Measurements from ENCODE around the gene COPB1. TPM values are rescaled to one million over a fixed set of nuclear protein-coding genes. Genes with fewer than 3 reads are reported as not detected.

The COPB1 gene
- polyA plus RNA-seq, 4 donors, result 66.3 to 117 (median 89.8) TPM

DNA sequence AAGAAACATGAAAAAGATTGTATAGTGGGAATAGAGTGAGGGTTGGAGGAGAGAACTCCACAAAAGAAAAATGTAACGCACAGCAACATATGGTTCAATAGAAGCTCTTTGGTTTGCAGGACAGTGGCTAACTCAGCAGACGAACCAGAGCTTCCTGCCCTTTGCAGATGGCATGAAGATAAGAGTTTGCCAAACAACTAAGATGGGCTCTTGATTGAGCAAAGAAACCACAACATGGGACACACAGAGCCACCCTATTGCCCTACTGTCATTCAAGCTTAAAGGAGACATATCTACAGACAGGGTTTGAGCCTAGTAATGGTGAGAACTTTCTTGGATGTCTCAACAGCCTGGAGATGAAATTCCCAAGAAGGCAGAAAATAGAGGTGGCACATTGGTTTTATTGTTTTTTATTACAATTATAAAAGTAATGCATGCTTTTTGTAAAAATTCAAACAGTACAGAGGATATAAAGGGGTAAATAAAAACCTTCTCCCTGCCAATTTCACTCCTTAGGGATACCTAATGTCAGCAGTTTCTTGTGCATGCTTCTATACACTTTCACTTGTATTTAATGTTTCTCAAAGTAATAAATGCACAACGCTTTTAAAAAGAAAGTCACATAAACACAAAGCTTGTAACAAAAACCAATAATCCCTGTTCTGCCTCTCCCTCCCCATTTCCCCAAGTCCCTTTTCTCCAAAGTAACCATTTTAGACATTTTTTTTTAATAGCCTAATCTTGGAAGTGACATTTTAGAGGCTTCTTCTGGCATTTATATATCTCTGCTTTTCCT is 63.7 kb downstream of the COPB1 start:
- H3K4me1 ChIP-seq (ENCODE audit: control insufficient read depth in 3 of 3, insufficient read depth in 2 of 3, low read depth in 1 of 3, low read length in 2 of 3), result no peaks in the 10 kb centered on the region
- WGBS, 3 donors, result 69 to 74% (median 72%) methylated on average over 3 of the region's 3 CpGs
- H3K36me3 ChIP-seq (ENCODE audit: control insufficient read depth in 3 of 3, insufficient read depth in 2 of 3, low read depth in 1 of 3, low read length in 3 of 3), result no peaks in the 10 kb centered on the region
- no peaks in the 10 kb centered on the region for H3K9me3 ChIP-seq (ENCODE audit: control insufficient read depth in 2 of 2, insufficient read depth in 1 of 2, low read depth in 1 of 2, low read length in 1 of 2)
- DNase-seq (no peak), FAIRE-seq (no peak)
- H3K4me3 ChIP-seq (ENCODE audit: low read depth in 1 of 3, low read length in 3 of 3), result no peak overlapping the region
- H3K27ac ChIP-seq (ENCODE audit: low read depth in 1 of 3, low read length in 2 of 3), result no peak overlapping the region
- no peaks in the 10 kb centered on the region for H3K27me3 ChIP-seq (ENCODE audit: control insufficient read depth in 3 of 3, insufficient read depth in 3 of 3, low read length in 3 of 3)

- Histone ChIP-seq H3K4me3 (ENCODE audit: low read depth in 1 of 3, low read length in 3 of 3) (no peak overlapping the region), H3K27ac (ENCODE audit: low read depth in 1 of 3, low read length in 2 of 3) (no peak overlapping the region), H3K9me3 (ENCODE audit: control insufficient read depth in 2 of 2, insufficient read depth in 1 of 2, low read depth in 1 of 2, low read length in 1 of 2) (no peaks in the 10 kb centered on the region), H3K36me3 (ENCODE audit: control insufficient read depth in 3 of 3, insufficient read depth in 2 of 3, low read depth in 1 of 3, low read length in 3 of 3) (no peaks in the 10 kb centered on the region), H3K27me3 (ENCODE audit: control insufficient read depth in 3 of 3, insufficient read depth in 3 of 3, low read length in 3 of 3) (no peaks in the 10 kb centered on the region), H3K4me1 (ENCODE audit: control insufficient read depth in 3 of 3, insufficient read depth in 2 of 3, low read depth in 1 of 3, low read length in 2 of 3) (peaks cover 0 to 6% (median 0%) of the 10 kb centered on the region in 3 donors)
- DNase-seq (no peak), FAIRE-seq (no peak)
Observed at GRCh38 chr11:14425621-14426020, 74.0 kb downstream of the COPB1 start.

DNA sequence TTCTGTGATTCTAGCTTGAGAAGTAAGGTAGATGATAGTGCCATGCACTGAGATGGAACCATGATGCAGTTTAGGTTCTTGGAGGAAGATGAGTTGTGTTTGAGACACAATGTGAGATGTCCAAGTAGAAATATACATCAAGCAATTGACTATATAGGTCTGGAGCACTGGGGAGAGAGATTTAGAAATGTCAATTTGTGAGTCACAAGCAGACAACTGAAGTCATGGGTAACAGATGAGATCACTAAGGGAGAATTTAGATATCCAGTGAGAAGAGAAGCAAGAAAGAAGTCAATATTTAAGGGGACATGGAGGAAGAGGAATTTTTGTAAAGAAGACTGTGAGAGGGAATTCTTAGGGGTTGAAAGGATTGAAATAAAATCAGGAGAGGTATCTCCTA is 75.5 kb downstream of the COPB1 start:
- Histone ChIP-seq H3K4me1 (ENCODE audit: control insufficient read depth in 3 of 3, insufficient read depth in 2 of 3, low read depth in 1 of 3, low read length in 2 of 3) (peaks cover 0 to 6% (median 0%) of the 10 kb centered on the region in 3 donors), H3K9me3 (ENCODE audit: control insufficient read depth in 2 of 2, insufficient read depth in 1 of 2, low read depth in 1 of 2, low read length in 1 of 2) (no peaks in the 10 kb centered on the region), H3K4me3 (ENCODE audit: low read depth in 1 of 3, low read length in 3 of 3) (no peak overlapping the region), H3K27me3 (ENCODE audit: control insufficient read depth in 3 of 3, insufficient read depth in 3 of 3, low read length in 3 of 3) (no peaks in the 10 kb centered on the region), H3K27ac (ENCODE audit: low read depth in 1 of 3, low read length in 2 of 3) (no peak overlapping the region), H3K36me3 (ENCODE audit: control insufficient read depth in 3 of 3, insufficient read depth in 2 of 3, low read depth in 1 of 3, low read length in 3 of 3) (no peaks in the 10 kb centered on the region)
- DNase-seq, result no peak
- no peak for FAIRE-seq

DNA sequence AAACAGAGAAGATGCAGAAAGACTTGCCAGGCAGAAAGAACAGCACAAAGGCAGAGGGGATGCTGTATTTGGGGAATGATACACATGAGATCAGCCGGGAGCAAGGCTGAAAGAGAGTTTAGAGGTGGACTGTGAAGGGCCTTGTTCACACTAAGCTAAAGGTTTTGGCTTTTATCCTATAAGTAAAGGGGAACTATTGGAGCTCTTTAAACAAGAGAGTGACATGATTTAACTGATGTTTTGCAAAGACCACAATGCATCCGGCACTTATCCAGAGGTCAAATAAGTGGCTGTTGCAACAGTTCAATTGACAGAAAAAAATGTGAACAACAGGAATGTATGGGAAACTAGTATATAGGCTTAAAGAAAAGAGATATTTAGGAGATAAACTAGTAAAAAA is 76.0 kb downstream of the COPB1 start:
- no peak for FAIRE-seq
- Histone ChIP-seq H3K9me3 (ENCODE audit: control insufficient read depth in 2 of 2, insufficient read depth in 1 of 2, low read depth in 1 of 2, low read length in 1 of 2) (no peaks in the 10 kb centered on the region), H3K4me1 (ENCODE audit: control insufficient read depth in 3 of 3, insufficient read depth in 2 of 3, low read depth in 1 of 3, low read length in 2 of 3) (peaks cover 0 to 6% (median 0%) of the 10 kb centered on the region in 3 donors), H3K36me3 (ENCODE audit: control insufficient read depth in 3 of 3, insufficient read depth in 2 of 3, low read depth in 1 of 3, low read length in 3 of 3) (no peaks in the 10 kb centered on the region), H3K27me3 (ENCODE audit: control insufficient read depth in 3 of 3, insufficient read depth in 3 of 3, low read length in 3 of 3) (no peaks in the 10 kb centered on the region), H3K4me3 (ENCODE audit: low read depth in 1 of 3, low read length in 3 of 3) (no peak overlapping the region), H3K27ac (ENCODE audit: low read depth in 1 of 3, low read length in 2 of 3) (no peak overlapping the region)
- no peak for DNase-seq
- 72 to 98% (median 92%) methylated on average over 2 of the region's 2 CpGs for WGBS, 3 donors

DNA sequence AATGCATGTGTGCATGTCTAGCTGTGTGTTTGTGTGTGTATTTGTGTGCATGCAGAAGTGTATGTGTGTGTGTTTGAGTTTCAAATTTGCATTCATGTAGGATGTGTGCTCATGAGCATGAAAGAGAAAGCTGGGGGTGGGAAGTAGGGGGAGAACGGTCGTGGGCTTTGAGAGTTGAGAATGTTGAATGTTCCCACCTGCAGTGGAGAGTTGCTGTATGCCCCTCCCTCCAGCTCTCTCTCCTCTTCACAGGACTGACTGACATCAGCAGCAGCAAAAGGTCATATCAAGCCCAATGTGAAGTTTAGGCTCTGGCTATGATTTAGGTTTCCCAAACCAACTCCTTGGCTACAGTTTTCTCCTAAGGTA is 76.8 kb downstream of the COPB1 start:
- Histone ChIP-seq H3K4me3 (ENCODE audit: low read depth in 1 of 3, low read length in 3 of 3) (no peak overlapping the region), H3K27me3 (ENCODE audit: control insufficient read depth in 3 of 3, insufficient read depth in 3 of 3, low read length in 3 of 3) (no peaks in the 10 kb centered on the region), H3K27ac (ENCODE audit: low read depth in 1 of 3, low read length in 2 of 3) (no peak overlapping the region), H3K9me3 (ENCODE audit: control insufficient read depth in 2 of 2, insufficient read depth in 1 of 2, low read depth in 1 of 2, low read length in 1 of 2) (no peaks in the 10 kb centered on the region), H3K36me3 (ENCODE audit: control insufficient read depth in 3 of 3, insufficient read depth in 2 of 3, low read depth in 1 of 3, low read length in 3 of 3) (no peaks in the 10 kb centered on the region), H3K4me1 (ENCODE audit: control insufficient read depth in 3 of 3, insufficient read depth in 2 of 3, low read depth in 1 of 3, low read length in 2 of 3) (peaks cover 0 to 6% (median 0%) of the 10 kb centered on the region in 3 donors)
- DNase-seq, result no peak
- 25 to 32% (median 28%) methylated on average over 2 of the region's 2 CpGs for WGBS, 3 donors
- FAIRE-seq, result no peak

DNA sequence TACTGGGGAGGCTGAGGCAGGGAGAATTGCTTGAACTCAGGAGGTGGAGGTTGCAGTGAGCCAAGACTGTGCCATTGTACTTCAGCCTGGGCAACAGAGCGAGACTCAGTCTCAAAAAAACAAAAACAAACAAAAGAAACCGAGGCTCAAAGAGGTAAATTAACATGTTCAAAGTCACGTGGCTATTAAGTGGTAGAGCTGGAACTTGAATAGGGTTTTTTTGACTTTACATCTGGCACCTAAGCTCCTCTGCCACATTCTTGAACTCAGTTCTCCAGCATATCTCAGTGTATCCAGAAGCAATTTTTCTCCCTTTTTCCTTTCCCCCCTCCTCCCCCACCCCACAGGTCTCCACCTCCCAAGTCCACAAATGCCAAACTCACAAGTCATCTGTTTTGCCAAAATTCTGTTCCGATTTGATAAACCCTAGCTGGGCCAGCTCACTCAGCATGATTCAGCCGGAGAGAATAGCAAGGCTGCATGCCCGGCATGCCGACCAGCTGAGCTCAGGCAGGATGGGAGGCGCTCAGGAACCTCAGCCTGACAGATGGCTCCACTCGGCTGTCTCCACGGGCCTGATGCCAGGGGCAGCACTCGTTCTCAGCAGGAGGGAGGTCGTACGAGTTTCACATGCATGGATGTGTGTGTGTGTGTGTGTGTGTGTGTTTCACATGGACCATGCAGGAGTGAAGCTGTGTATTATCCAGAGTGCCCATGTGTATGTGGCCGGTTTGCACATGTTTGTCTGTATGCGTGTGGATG is 77.4 kb downstream of the COPB1 start:
- Histone ChIP-seq H3K27me3 (ENCODE audit: control insufficient read depth in 3 of 3, insufficient read depth in 3 of 3, low read length in 3 of 3) (no peaks in the 10 kb centered on the region), H3K9me3 (ENCODE audit: control insufficient read depth in 2 of 2, insufficient read depth in 1 of 2, low read depth in 1 of 2, low read length in 1 of 2) (no peaks in the 10 kb centered on the region), H3K27ac (ENCODE audit: low read depth in 1 of 3, low read length in 2 of 3) (no peak overlapping the region), H3K4me3 (ENCODE audit: low read depth in 1 of 3, low read length in 3 of 3) (no peak overlapping the region), H3K4me1 (ENCODE audit: control insufficient read depth in 3 of 3, insufficient read depth in 2 of 3, low read depth in 1 of 3, low read length in 2 of 3) (peaks cover 0 to 6% (median 0%) of the 10 kb centered on the region in 3 donors), H3K36me3 (ENCODE audit: control insufficient read depth in 3 of 3, insufficient read depth in 2 of 3, low read depth in 1 of 3, low read length in 3 of 3) (no peaks in the 10 kb centered on the region)
- DNase-seq (peak; percentile 14 to 55), FAIRE-seq (no peak)
- 39 to 60% (median 56%) methylated on average over 15 of the region's 15 CpGs for WGBS, 3 donors

DNA sequence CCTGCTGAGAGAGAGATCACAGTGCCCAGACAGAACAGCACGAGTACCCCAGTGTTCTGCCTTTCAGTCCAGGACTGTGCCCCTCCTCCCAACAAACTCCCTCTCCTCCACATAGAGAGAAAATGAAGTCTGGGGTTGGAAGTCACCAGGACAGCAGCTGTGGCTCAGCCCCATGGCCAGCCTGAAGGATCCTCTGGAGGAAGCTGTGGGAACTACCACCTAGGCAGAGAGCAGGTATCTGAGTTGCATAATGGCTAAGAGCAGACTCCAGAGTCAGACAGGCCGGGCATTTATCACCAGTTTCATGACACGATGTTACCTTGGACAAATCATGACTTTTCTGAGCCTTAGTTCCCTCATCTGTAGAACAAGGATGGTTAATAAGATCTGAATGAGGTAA is 79.4 kb downstream of the COPB1 start:
- DNase-seq (no peak), FAIRE-seq (no peak)
- no peak overlapping the region for H3K4me3 ChIP-seq (ENCODE audit: low read depth in 1 of 3, low read length in 3 of 3)
- H3K27me3 ChIP-seq (ENCODE audit: control insufficient read depth in 3 of 3, insufficient read depth in 3 of 3, low read length in 3 of 3), result no peaks in the 10 kb centered on the region
- H3K27ac ChIP-seq (ENCODE audit: low read depth in 1 of 3, low read length in 2 of 3), result no peak overlapping the region
- no peaks in the 10 kb centered on the region for H3K9me3 ChIP-seq (ENCODE audit: control insufficient read depth in 2 of 2, insufficient read depth in 1 of 2, low read depth in 1 of 2, low read length in 1 of 2)
- whole genome bisulfite sequencing, 3 donors, result 79 to 91% (median 90%) methylated on average over 3 of the region's 3 CpGs
- peaks cover 0 to 6% (median 0%) of the 10 kb centered on the region in 3 donors for H3K4me1 ChIP-seq (ENCODE audit: control insufficient read depth in 3 of 3, insufficient read depth in 2 of 3, low read depth in 1 of 3, low read length in 2 of 3)
- H3K36me3 ChIP-seq (ENCODE audit: control insufficient read depth in 3 of 3, insufficient read depth in 2 of 3, low read depth in 1 of 3, low read length in 3 of 3), result no peaks in the 10 kb centered on the region

DNA sequence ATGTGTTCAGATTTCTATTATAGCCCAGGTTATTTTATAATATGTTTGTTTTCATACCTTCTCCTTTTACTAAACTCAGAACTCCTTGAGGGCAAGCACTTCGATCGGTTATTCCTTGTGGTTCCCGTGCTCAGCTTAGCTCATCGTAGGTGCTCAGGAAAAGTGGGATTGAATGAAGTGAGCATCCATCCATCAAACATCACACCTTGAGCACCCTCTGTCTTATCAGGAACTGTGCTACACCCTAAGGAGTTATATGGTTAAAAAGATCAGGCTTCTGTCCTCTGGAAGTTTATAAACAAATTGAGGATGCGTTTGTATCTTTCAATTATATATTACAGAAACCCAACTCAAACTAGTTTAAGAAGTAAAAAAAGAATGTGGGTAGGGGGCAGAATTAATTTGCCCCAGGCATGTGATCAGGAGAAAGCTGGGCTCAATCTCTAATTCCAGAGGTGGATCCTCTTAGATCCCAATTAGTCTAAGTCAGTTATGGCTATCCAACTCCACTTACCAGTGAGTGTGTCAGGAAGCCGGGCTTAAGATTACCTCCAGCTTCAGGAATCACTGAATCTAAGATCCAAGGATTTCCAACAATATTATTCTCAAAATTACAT is 80.7 kb downstream of the COPB1 start:
- Histone ChIP-seq H3K4me1 (ENCODE audit: control insufficient read depth in 3 of 3, insufficient read depth in 2 of 3, low read depth in 1 of 3, low read length in 2 of 3) (peaks cover 0 to 12% (median 0%) of the 10 kb centered on the region in 3 donors), H3K27me3 (ENCODE audit: control insufficient read depth in 3 of 3, insufficient read depth in 3 of 3, low read length in 3 of 3) (no peaks in the 10 kb centered on the region), H3K36me3 (ENCODE audit: control insufficient read depth in 3 of 3, insufficient read depth in 2 of 3, low read depth in 1 of 3, low read length in 3 of 3) (no peaks in the 10 kb centered on the region), H3K9me3 (ENCODE audit: control insufficient read depth in 2 of 2, insufficient read depth in 1 of 2, low read depth in 1 of 2, low read length in 1 of 2) (no peaks in the 10 kb centered on the region), H3K4me3 (ENCODE audit: low read depth in 1 of 3, low read length in 3 of 3) (no peak overlapping the region), H3K27ac (ENCODE audit: low read depth in 1 of 3, low read length in 2 of 3) (no peak overlapping the region)
- 65 to 75% (median 66%) methylated on average over 6 of the region's 6 CpGs for WGBS, 3 donors
- no peak for FAIRE-seq
- peak; percentile 44 to 48 for DNase-seq

Data from small intestine (tissue), 7 donors.